Measurements from ENCODE around the gene UNK.
"Not testable (repeated sequence)": the region's sequence is repeated elsewhere in the genome, so short reads cannot be mapped to it uniquely, and the experiment has no call there.

UNK gene

GRCh38 chr17:75853433-75853832 is 68.8 kb downstream of the UNK start:
- no peak for DNase-seq

- no peak for DNase-seq
These were observed 69.6 kb downstream of the UNK start for GRCh38 chr17:75854101-75854748.

GRCh38 chr17:75854881-75855309 is 70.3 kb downstream of the UNK start:
- DNase-seq, result no peak

DNA sequence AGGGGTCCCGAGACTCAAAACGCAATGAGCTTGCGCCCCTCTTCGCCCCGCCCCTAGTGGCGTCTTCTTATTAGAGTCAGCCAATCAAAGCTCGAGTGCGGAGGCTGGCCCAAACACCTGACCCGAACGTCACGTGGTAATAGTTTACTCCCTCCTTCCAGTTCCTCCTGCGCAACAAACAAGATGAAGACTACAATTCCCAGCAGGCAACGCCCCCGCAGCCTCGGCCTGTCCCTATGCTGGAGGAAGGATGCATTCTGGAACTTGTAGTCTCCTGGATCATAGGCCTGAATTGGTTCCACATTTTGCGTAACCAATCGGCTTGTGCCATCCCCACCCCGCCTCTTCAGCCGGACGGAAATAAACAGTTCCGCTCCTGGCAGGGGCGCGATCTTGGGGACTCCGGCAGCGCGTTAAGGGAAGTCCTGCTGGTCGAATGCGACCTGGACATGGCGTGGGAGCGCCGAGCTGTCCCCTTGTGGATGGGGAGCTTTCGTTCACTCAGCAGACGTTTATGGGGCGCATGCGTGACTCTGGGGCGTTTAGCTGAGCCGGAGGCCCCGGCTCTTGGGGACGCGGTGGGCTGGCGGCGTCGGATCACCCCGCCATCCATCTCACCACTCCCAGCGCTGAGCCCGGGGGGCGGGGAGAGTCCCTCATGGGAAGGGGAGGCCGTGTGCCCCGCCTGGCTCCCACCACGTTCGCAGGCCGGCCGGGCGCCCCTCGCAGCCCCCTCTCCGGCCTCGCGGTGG is 70.9 kb downstream of the UNK start, which contains the start of gene WBP2:
Gene WBP2 (minus strand): TSS at position 26 of the 752 bp plus-strand sequence. CDS start 38 bp downstream, outside the sequence.
- DNase-seq, result peak; percentile 98

- DNase-seq, result no peak
These were observed 71.6 kb downstream of the UNK start for GRCh38 chr17:75856062-75856756.

DNA sequence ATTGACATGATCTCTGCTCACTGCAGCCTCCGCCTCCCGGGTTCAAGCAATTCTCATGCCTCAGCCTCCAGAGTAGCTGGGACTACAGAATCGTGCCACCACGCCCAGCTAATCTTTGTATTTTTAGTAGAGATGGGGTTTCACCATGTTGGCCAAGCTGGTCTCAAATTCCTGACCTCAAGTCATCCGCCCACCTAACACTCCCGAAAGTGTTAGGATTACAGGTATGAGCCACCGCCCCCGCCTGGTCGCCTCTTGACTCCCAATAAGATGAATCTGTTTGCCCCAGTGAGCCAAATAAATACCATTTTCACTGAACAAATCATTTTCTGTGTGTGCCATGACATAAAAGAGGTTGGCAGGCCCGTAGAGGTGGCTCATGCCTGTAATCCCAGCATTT is 74.8 kb downstream of the UNK start:
- not testable (repeated sequence) for DNase-seq

- DNase-seq, result no peak
These were observed 77.3 kb downstream of the UNK start for GRCh38 chr17:75861927-75862317.

DNA sequence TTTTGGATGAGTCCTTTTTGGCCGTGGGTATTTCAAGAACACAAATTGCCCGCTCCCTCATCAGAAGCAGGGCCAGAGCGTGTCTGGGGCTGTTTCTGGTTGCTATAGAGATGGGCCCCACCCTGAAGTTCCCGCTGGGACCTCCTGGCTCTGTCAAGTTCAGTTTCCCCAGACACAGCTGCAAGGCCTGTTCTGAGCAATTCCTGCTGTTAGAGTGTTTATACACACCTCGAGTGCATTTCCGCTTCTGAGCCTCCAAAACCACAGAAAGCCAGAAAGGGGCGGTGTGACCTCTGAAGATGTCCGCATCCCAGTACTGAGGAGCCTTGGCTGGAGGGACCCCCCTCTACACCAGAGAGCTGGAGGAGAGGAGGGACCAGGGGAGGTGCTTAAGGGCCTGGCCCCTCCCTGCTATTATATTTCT is 79.9 kb downstream of the UNK start:
- DNase-seq, result no peak

DNA sequence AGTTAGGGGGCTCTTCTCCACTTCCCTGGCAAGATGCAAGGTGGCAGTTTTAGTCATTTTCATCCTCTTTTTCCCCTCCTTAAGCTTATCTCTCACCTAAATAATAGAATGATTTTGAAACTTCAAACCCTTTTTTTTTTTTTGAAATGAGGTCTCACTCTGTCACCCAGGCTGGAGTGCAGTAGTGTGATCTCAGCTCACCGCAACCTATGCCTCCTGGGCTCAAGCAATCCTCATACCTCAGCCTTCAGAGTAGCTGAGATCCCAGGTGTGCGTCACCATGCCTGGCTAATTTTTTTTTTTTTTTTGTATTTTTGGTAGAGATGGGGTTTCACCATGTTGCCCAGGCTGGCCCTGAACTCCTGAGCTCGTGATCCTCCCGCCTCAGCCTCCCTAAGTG is 80.3 kb downstream of the UNK start:
- DNase-seq, result not testable (repeated sequence)

DNA sequence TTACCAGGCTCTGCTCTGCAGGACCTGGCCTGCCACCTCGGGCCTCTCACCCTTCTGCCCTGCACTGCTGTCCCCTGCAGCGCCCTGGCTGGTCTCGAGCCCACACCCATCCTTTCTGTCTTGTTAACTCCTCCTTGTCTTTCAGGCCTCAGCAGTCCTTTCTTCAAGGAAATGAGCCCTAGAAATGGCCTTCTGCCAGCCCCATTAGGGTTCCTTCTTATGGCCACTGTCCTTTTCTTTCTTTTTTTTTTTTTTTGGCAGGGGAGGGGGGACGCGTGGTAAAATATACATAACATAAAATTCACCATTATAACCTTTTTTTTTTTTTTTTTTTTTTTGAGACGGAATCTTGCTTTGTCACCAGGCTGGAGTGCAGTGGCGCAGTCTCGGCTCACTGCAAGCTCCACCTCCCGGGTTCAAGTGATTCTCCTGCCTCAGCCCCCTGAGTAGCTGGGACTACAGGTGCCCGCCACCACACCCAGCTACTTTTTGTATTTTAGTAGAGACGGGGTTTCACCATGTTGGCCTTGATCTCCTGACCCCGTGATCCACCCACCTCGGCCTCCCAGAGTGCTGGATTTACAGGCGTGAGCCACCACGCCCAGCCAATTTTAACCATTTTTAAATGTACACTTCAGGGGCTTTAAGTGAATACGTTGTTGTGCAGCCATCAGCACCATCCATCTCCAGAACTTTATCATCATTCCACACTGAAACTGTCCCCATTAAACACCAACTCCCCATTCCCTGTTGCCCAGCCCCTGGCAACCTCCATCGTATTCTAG is 81.0 kb downstream of the UNK start:
- DNase-seq, result not testable (repeated sequence)

GRCh38 chr17:75868730-75869281 is 84.2 kb downstream of the UNK start:
- DNase-seq, result not testable (repeated sequence)

DNA sequence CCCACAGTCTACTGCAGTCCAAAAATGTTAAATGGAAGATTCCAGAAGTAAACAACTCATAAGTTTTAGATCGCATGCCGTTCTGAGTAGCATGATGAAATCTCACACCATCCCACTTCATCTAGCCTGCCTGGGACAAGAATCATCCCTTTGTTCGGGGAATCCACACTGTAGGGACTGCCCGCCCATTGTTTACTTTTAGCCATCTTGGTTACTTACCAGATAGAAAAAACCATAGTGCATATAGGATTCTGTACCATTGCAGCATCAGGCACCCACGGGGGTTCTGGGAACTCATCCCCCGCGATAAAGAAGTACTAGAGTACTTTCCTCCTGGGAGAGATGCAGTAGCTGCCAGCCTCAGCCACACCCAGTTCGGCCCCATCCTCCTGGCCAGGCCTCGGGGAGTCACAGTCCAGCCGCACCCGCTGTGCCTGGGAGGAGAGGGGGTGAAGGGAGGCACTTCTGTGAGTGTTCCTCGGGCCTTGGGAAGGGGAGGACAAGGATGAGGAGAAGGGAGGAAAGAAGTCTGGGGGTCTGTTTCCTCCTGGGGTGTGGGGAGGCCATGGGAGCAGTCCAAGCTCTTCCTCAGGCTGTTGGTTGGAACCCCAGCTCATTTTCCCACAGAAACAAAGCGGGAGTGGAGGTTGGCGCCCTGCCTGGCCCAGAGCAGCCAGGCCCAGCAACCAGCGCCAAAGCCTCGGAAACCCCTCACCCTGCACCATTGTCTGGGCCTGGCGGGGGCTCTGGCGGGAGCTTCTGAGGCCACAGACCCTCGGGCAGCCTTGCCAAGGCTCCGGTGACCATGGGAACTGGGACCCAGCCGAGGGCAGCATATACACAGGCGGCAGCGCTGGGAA is 84.9 kb downstream of the UNK start:
- no peak for DNase-seq

- not testable (repeated sequence) for DNase-seq
These were observed 85.6 kb downstream of the UNK start for GRCh38 chr17:75870228-75870627.

GRCh38 chr17:75872434-75873351 is 88.1 kb downstream of the UNK start:
- DNase-seq, result peak; percentile 43

DNA sequence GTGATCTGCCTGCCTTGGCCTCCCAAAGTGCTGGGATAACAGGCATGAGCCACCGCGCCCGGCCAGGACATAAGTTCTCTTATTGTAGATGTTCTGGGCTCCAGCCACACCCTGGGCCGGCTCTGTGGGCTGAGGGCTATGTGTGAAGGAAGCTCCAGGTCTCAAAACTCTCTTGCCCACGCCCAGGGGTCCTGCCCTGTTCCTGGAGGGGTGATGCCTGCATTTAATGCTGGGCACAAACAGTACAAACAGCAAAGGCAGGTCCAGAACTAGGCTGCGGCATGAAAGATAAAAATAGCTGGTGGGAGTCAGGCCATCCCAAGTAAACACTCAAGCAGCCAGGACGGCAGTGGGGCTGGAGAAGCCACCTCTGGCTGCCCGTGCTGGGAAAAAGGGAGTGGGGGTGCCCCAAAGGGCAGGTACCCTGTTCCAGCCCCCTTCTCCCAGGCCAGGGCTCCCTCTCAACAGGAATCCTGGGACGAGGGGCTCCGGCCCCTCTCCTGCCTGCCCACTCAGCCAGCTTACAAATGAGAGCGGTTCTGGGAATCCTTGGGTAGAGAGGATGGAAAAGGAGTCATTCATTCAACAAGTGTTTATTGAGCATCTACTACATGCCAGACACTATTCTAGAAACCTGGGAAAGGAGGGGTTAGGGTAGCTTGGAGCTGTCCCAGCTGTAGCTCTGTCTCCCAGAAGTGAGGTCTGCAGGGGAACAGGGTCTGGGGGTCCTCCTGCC is 89.1 kb downstream of the UNK start:
- DNase-seq, result no peak

- no peak for DNase-seq
These were observed 89.9 kb downstream of the UNK start for GRCh38 chr17:75874323-75875181.
